ENCODE data around the gene GALNT11.
"Not testable (repeated sequence)": the region's sequence is repeated elsewhere in the genome, so short reads cannot be mapped to it uniquely, and the experiment has no call there.

DNA sequence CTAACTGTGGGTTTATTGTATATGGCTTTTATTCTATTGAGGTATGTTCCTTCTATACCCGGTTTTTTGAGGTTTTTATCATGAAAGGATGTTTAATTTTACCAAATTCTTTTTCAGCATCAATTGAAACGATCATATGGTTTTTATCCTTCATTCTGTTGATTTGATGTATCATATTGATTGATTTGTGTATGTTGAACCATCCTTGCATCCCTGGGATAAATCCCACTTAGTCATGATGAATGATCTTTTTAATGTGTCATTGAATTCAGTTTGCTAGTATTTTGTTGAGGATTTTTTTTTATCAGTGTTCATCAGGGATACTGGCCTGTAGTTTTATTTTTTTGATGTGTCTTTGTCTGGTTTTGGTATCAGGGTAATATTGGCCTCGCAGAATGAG is 19.4 kb downstream of the GALNT11 start:
- not testable (repeated sequence) for TF ChIP-seq YY1 (IDR thresholded peaks at IDR 0.05; ENCODE audit: insufficient read depth, insufficient read length); ZNF274 (IDR thresholded peaks at IDR 0.05; ENCODE audit: low read depth, low read length); SUZ12 (IDR thresholded peaks at IDR 0.05; ENCODE audit: extremely low read depth, insufficient read depth, insufficient read length)

All from NT2/D1 (cell line).